ENCODE measurements around the gene ANGPTL5.

DNA sequence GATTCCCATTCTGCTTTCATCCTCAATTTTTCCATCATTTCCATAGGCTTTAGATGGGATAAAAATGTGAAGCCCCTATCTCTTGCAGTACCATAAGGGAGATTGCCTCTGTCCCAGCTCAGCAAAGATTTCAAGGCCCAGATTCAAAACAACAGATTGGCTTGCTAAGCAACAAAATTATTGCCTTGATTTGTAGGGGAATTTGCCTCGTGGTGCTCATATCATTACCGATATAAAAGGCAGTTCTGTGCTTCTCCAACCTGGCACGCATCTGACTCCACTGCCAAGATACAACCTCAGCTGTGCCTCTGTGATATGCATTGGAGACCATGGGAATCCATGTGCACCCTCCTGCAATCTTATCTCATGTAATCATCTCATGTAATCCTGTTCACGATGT, 26.6 kb downstream of the ANGPTL5 start:
- TF ChIP-seq, protein P1, sequence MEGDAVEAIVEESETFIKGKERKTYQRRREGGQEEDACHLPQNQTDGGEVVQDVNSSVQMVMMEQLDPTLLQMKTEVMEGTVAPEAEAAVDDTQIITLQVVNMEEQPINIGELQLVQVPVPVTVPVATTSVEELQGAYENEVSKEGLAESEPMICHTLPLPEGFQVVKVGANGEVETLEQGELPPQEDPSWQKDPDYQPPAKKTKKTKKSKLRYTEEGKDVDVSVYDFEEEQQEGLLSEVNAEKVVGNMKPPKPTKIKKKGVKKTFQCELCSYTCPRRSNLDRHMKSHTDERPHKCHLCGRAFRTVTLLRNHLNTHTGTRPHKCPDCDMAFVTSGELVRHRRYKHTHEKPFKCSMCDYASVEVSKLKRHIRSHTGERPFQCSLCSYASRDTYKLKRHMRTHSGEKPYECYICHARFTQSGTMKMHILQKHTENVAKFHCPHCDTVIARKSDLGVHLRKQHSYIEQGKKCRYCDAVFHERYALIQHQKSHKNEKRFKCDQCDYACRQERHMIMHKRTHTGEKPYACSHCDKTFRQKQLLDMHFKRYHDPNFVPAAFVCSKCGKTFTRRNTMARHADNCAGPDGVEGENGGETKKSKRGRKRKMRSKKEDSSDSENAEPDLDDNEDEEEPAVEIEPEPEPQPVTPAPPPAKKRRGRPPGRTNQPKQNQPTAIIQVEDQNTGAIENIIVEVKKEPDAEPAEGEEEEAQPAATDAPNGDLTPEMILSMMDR (IDR thresholded peaks at IDR 0.05): no peak
- no peak for TF ChIP-seq POLR2A (IDR thresholded peaks at IDR 0.05)

Measured in adrenal gland (tissue), 5 donors.